Inferior parietal cortex (tissue), 1 donor: ENCODE measurements around the gene AP2A1.
"Not testable (repeated sequence)": the region's sequence is repeated elsewhere in the genome, so short reads cannot be mapped to it uniquely, and the experiment has no call there.

ENCODE experiments used
- DNase-seq: peaks from one replicate; pipeline ENCODE4 v3.0.0-alpha.2; 2016; ENCODE audit errors: extremely low spot score

The AP2A1 gene

GRCh38 chr19:49766930-49767299 lies at the start of gene AP2A1:
Gene AP2A1, plus strand, starts transcription at chr19:49767001. Its CDS starts 133 bp downstream, at chr19:49767134.
- no peak for DNase-seq

- no peak for DNase-seq
Measured at GRCh38 chr19:49718511-49718910, 48.3 kb upstream of the AP2A1 start.

- DNase-seq, result no peak
Measured at GRCh38 chr19:49718991-49719390, 47.8 kb upstream of the AP2A1 start.

GRCh38 chr19:49719420-49719819 lies 47.4 kb upstream of the AP2A1 start:
- not testable (repeated sequence) for DNase-seq

GRCh38 chr19:49727217-49728030 lies 39.4 kb upstream of the AP2A1 start:
- DNase-seq, result no peak

GRCh38 chr19:49730166-49730565 lies 36.6 kb upstream of the AP2A1 start:
- no peak for DNase-seq

- no peak for DNase-seq
Measured at GRCh38 chr19:49738268-49738667, 28.5 kb upstream of the AP2A1 start.

GRCh38 chr19:49739098-49739497 lies 27.7 kb upstream of the AP2A1 start:
- no peak for DNase-seq

GRCh38 chr19:49739933-49740332 lies 26.9 kb upstream of the AP2A1 start:
- DNase-seq, result no peak

- no peak for DNase-seq
Measured at GRCh38 chr19:49741210-49741844, 25.5 kb upstream of the AP2A1 start.

GRCh38 chr19:49744946-49745381 lies 21.8 kb upstream of the AP2A1 start:
- no peak for DNase-seq

- DNase-seq, result no peak
Measured at GRCh38 chr19:49746206-49746958, 20.4 kb upstream of the AP2A1 start.

- DNase-seq, result no peak
Measured at GRCh38 chr19:49749055-49749716, 17.6 kb upstream of the AP2A1 start.

GRCh38 chr19:49749771-49750170 lies 17.0 kb upstream of the AP2A1 start:
- DNase-seq, result no peak

- DNase-seq, result no peak
Measured at GRCh38 chr19:49752701-49753100, 14.1 kb upstream of the AP2A1 start.

- no peak for DNase-seq
Measured at GRCh38 chr19:49755956-49756355, 10.8 kb upstream of the AP2A1 start.

GRCh38 chr19:49758292-49758691 lies 8.5 kb upstream of the AP2A1 start:
- peak; percentile 20 for DNase-seq

- DNase-seq, result no peak
Measured at GRCh38 chr19:49761249-49761624, 5.6 kb upstream of the AP2A1 start.

GRCh38 chr19:49761625-49762311 lies 5.0 kb upstream of the AP2A1 start:
- DNase-seq, result no peak

- no peak for DNase-seq
Measured at GRCh38 chr19:49763230-49763629, 3.6 kb upstream of the AP2A1 start, which contains the start of gene TSKS. Gene TSKS, minus strand, starts transcription at chr19:49763306. Its CDS starts 59 bp downstream, at chr19:49763247.

- no peak for DNase-seq
Measured at GRCh38 chr19:49764341-49764740, 2.5 kb upstream of the AP2A1 start.
